Stimulated activated CD4-positive, alpha-beta T cell treated with anti-CD3 and anti-CD28 coated beads, Interleukin-1b, Interleukin-23, amount 100 ng/mL, for 24 hours (primary cell): ENCODE results near the gene STMN3.

Experiments used
- DNase-seq, 4 experiments: peaks; one replicate each; pipeline ENCODE4 v3.0.0-alpha.2; 2020; ENCODE audit warnings: low read depth in 4 of 4, low spot score in 1 of 4

STMN3 gene

DNA sequence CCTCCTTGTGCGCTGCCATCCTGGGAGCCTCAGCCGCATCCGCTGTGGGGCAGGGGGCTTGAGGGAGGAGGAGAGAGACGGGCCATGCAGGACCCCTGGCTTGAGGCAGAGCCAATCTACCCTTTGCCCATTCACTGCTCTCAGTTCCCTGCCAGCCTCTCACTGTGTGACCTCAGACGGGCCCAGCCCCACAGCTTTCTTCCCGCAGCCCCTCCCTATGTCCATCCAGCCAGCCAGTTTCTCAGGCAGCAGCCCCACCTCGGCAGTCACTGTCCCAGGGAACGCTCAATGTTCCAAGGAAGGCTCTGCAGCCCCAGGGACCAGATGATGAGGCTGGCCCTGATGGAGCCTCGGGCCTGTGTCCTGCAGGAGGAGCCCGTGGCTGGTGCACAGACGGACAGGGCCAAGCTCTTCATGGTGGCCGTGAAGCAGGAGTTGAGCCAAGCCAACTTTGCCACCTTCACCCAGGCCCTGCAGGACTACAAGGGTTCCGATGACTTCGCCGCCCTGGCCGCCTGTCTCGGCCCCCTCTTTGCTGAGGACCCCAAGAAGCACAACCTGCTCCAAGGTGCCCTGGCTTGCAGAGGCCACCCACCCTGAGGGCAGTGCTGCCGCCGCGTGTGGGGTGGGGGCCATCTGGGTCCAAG lies 39.3 kb upstream of the STMN3 start:
- no peak for DNase-seq

- DNase-seq = no peak
Observed at GRCh38 chr20:63691711-63692435, 38.6 kb upstream of the STMN3 start.

- no peak for DNase-seq
Observed at GRCh38 chr20:63690898-63691710, 37.9 kb upstream of the STMN3 start.

DNA sequence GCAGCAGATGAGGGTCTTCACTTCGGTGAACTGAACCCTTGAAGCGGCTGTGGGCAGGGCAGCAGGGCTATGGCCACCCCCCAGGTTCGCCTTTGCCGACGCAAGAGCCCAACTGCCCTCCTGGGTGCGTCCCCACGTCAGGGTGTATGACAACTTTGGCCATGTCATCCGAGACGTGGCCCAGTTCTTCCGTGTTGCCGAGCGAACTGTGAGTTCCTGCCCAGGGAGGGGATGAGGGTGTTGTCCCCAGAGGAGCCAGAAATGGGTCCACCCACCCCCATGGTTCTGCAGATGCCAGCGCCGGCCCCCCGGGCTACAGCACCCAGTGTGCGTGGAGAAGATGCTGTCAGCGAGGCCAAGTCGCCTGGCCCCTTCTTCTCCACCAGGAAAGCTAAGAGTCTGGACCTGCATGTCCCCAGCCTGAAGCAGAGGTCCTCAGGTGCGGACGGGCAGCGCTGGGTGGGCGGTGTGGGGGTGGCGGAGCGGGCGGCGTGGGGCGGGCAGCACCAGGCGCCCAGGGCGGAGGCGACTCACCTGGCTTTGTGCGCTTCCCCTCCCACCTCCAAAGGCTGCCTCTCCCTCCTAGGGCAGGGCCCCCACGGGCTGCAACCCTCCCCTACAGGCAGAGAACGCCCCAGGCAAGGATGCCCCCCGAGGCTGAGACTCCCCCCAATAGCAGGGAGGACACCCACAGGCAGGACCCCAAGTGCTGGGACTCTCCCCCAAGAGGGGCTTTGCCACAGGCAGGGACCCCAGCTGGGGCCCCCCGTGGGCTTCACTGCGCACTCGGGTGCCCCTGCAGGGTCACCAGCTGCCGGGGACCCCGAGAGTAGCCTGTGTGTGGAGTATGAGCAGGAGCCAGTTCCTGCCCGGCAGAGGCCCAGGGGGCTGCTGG lies 37.0 kb upstream of the STMN3 start:
- no peak for DNase-seq

GRCh38 chr20:63689046-63690002 lies 36.1 kb upstream of the STMN3 start:
- DNase-seq = no peak

GRCh38 chr20:63688228-63689045 lies 35.2 kb upstream of the STMN3 start:
- no peak for DNase-seq

DNA sequence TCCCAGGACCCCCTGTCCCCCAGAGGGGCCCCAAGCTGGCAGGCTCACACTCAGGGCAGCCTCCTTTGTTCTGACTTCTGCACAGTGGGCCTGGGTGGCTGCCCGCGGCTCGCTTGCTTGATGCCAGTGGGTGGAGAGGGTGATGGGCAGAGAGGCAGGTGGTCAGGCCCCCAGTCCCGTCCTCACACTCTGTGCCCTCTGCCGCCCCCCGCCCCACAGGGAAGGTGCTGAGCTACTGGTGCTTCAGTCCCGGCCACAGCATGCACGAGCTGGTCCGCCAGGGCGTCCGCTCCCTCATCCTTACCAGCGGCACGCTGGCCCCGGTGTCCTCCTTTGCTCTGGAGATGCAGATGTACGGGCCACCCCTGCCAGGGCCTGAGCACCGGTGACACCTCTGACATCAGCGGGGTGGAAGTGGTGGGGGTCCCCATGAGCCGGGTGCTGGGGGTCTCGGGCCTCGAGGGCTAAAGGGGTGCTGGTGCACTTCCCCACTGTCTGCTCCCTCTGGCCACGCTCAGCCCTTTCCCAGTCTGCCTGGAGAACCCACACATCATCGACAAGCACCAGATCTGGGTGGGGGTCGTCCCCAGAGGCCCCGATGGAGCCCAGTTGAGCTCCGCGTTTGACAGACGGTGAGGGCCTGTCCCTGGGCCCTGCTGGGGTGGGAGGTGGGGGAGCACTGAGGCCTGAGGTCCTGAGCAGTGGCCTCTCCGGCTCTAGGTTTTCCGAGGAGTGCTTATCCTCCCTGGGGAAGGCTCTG lies 34.4 kb upstream of the STMN3 start:
- no peak for DNase-seq

GRCh38 chr20:63686492-63687321 lies 33.5 kb upstream of the STMN3 start:
- DNase-seq = peak in 1 of 4 experiments; percentile 58

- no peak for DNase-seq
Observed at GRCh38 chr20:63686094-63686491, 32.9 kb upstream of the STMN3 start.

DNA sequence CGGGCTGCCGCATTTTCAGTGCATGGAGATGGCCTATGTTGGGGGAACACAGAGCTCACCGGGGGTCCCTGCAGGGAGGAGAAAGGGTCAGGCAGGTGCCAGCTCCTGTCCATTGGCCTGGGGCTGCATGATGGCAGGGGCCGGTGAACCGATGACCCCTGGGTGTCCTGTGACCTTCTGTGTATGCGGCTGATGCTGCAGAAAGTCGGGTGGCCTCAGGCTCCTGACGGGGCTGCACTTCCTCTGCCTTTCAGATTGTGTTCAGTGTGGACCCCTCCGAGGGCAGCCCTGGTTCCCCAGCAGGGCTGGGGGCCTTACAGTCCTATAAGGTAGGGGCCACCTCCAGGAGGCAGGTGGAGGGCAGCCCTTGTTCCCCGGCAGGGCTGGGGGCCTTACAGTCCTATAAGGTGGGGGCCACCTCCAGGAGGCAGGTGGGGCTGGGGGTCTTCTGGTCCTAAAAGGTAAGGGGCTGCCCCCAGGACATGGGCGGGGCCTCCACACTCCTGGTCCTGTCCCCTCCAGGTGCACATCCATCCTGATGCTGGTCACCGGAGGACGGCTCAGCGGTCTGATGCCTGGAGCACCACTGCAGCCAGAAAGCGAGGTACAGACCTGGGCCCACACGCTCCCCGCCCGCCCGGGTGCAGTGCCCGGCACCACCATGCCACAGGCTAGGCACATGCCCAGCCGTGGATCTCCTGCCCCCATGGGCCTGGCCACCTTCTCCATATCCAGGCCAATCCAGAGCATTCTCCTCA lies 32.2 kb upstream of the STMN3 start:
- DNase-seq = no peak

DNA sequence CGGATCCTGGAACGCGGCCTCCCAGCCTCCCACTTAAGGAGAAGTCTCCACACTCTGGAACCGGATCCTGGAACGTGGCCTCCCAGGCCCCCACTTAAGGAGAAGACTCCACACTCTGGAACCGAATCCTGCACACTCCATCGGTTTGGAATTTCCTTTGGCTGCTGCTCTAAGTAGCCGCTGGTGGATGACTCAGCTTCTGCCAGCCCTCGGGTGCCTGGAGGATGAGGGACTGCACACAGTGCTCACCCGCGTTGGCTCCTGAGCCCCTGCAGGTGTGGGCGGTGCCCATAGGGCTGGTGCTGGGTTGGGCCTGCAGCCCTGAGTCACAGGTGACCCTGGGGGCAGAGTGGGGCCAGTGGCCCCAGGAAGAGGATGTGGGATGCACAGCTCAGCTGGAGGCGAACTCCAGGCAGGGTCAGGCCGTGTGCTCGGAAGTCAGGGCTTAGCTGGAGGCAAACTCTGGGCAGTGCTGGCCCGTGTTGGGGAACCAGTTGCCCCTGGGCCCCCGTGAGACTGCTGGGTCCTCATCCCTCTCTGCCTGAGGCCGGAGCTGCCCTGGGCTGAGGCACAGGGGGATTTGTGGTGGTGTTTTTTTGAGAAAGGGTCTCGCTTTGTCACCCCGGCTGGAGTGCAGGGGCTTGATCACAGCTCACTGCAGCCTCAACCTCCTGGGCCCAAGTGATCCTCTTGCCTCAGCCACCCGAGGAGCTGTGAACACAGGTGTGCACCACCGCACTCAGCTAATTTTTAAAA lies 29.3 kb upstream of the STMN3 start:
- DNase-seq = no peak

GRCh38 chr20:63681609-63682142 lies 28.5 kb upstream of the STMN3 start:
- no peak for DNase-seq

DNA sequence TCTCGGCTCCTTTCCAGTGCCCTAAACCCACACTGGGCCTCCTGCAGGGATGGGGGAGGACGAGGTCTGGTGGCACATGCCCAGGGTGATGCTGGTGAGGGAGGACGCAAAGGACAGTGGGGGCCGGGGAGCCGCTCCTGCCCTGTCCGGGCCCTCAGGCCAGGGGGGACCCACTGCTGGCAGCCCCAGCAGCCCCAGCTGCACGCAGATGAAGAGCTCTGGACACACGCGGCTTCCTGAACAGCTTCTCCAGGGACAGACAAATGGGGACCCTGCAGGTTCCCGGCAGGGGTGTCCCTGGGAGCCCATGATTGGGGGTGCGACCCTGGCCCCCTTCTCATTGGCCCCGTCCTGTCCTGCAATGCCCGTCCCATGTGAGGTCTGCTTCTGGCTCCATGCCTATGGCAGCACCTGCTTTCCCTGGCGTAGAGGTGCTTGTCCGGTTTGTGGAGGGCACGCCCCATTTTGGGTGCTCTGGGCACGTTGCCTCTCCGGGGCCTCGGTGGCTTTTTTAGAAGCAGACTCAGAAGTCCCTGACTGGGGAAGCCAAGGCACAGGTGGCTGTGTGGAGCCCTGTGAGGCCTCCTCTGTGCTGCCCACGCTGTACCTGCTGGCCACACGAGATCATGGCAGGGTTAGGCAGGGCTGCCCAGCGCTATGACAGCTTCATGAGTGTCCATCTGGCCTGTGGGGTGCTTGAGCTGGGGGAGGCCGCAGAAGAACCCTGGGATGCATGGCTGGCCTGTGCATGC lies 27.8 kb upstream of the STMN3 start:
- no peak for DNase-seq

- DNase-seq = no peak
Observed at GRCh38 chr20:63680427-63680826, 27.2 kb upstream of the STMN3 start.

- DNase-seq = no peak
Observed at GRCh38 chr20:63679799-63680305, 26.6 kb upstream of the STMN3 start.
